Measurements from ENCODE around the gene HOXB3. TPM values are rescaled to one million over a fixed set of nuclear protein-coding genes. Genes with fewer than 3 reads are reported as not detected.

Gene HOXB3
- total RNA-seq, 1 experiment from 2014 or later, result not detected

GRCh38 chr17:48543107-48543853 lies 46.8 kb downstream of the HOXB3 start:
- Histone ChIP-seq H4K5ac (ENCODE audit: insufficient read length, low read depth, low read length) (no peak overlapping the region), H2BK5ac (ENCODE audit: insufficient read length, low read length) (no peak overlapping the region), H2AK5ac (ENCODE audit: insufficient read length, low read length) (no peak overlapping the region), H2AFZ (ENCODE audit: low read length) (no peak overlapping the region), H3T11ph (ENCODE audit: low read length) (no peak overlapping the region), H3K27ac (ENCODE audit: insufficient read length, low read depth, low read length) (no peak overlapping the region), H4K20me1 (ENCODE audit: control insufficient read depth, insufficient read depth, insufficient read length) (no peaks in the 10 kb centered on the region), H2BK120ac (ENCODE audit: low read depth, low read length, poor library complexity, severe bottlenecking) (no peak overlapping the region), H3K23ac (ENCODE audit: insufficient read length, low read depth, low read length) (no peak overlapping the region), H3K4me2 (ENCODE audit: insufficient read depth, insufficient read length, low read length) (peak overlapping the region; percentile 24), H3K79me1 (ENCODE audit: insufficient read depth, low read depth, low read length, poor library complexity, severe bottlenecking) (no peaks in the 10 kb centered on the region), H3K23me2 (ENCODE audit: insufficient read length, low read depth, low read length, poor library complexity, severe bottlenecking) (peaks cover 6% of the 10 kb centered on the region), H3K18ac (ENCODE audit: insufficient read length, low read depth, low read length) (no peak overlapping the region), H3K14ac (ENCODE audit: insufficient read depth, low read length) (no peak overlapping the region), H3K4ac (ENCODE audit: low read depth, low read length) (no peak overlapping the region), H3K9ac (ENCODE audit: extremely low read depth, insufficient read length, low read length) (no peak overlapping the region), H2BK15ac (ENCODE audit: low read depth, low read length) (no peak overlapping the region), H3K9me3 (ENCODE audit: control insufficient read depth, low read depth, low read length) (no peaks in the 10 kb centered on the region), H3K4me1 (ENCODE audit: insufficient read depth, low read length) (peaks cover 3% of the 10 kb centered on the region; the same call in 1 of the 2 replicates), H4K91ac (ENCODE audit: insufficient read length, low read depth, low read length) (no peak overlapping the region), H3K27me3 (ENCODE audit: insufficient read depth, low read length) (peaks cover 83% of the 10 kb centered on the region), H3K56ac (ENCODE audit: insufficient read length, low read depth, low read length) (no peak overlapping the region), H2BK12ac (ENCODE audit: insufficient read length, low read depth, low read length) (no peak overlapping the region), H3K79me2 (ENCODE audit: insufficient read depth, low read length) (no peaks in the 10 kb centered on the region), H2BK20ac (ENCODE audit: low read depth, low read length, poor library complexity, severe bottlenecking) (no peak overlapping the region), H4K8ac (replicated peaks; ENCODE audit: insufficient read length, low read depth, low read length) (no peak overlapping the region)
- Mint-ChIP-seq H3K9me3 (peaks cover 1 to 18% of the 10 kb centered on the region in 2 experiments; a peak in 2 of 5 replicates), H3K36me3 (ENCODE audit: insufficient read depth in 1 of 3, low read depth in 3 of 3) (no peaks in the 10 kb centered on the region; a peak in 1 of 7 replicates), H3K27me3 (ENCODE audit: low read depth) (peaks cover 99% of the 10 kb centered on the region), H3K27ac (no peak overlapping the region), H3K4me3 (peak overlapping the region; percentile 32 to 70), H3K4me1 (peaks cover 28 to 58% of the 10 kb centered on the region in 2 experiments)
- no CpG with 5 or more reads among the region's 72 CpGs for WGBS (ENCODE audit: extremely low coverage, insufficient read length, low lambda C conversion rate)
- TF ChIP-seq CTCF (conservative IDR thresholded peaks at IDR 0.05), result no peak; the same call in 2 of the 3 replicates
- peak; percentile 79 for DNase-seq
